Cardiac muscle cell (in vitro differentiated cells and primary cell): ENCODE measurements around the gene NMRK2. TPM values are rescaled to one million over a fixed set of nuclear protein-coding genes. Genes with fewer than 3 reads are reported as not detected.
A peak's percentile ranks its signal among the peaks of the same experiment; 100 is the strongest.

Experiments used
- DNase-seq, 2 donors: peaks; one replicate each; pipeline versions ENCODE4 v3.0.0 to v3.0.0-alpha.2; 2010 to 2017; ENCODE audit warnings: low read depth in 1 of 2, low spot score in 1 of 2
- H3K27ac ChIP-seq: fragments of 200-600 bp; sonication (generic); 2 replicates; pipeline ENCODE4 v1.5.1; 2016
- H3K27me3 ChIP-seq: fragments of 200-600 bp; sonication (generic); 2 replicates; pipeline ENCODE4 v1.6.0; 2016; ENCODE audit warnings: control low read depth
- H3K36me3 ChIP-seq: fragments of 200-600 bp; sonication (generic); 2 replicates; pipeline ENCODE4 v1.5.1; 2016; ENCODE audit warnings: control low read depth
- H3K4me1 ChIP-seq: fragments of 200-600 bp; sonication (generic); 2 replicates; pipeline ENCODE4 v1.8.1; 2017; ENCODE audit warnings: low read depth, mild to moderate bottlenecking, mixed run types
- H3K4me3 ChIP-seq: fragments of 200-600 bp; sonication (generic); 2 replicates; pipeline ENCODE4 v1.5.1; 2016; ENCODE audit warnings: mild to moderate bottlenecking
- H3K9me3 ChIP-seq: fragments of 200-600 bp; sonication (generic); 2 replicates; pipeline ENCODE4 v1.5.1; 2017; ENCODE audit warnings: low read depth, mild to moderate bottlenecking, control low read depth
- CTCF ChIP-seq: IDR thresholded peaks from 2 replicates; pipeline ENCODE4 v1.5.1; 2012; ENCODE audit warnings: low read depth, mild to moderate bottlenecking, low read length
- polyA plus RNA-seq: library from polyadenylated mRNA; unstranded; fragments of >200 nt; fragmentation: Nextera tagmentation; extraction: Ambion mirVana; gene quantifications from 2 replicates; pipeline ENCODE4 v1.2.1, GENCODE V29; 2016
- total RNA-seq: library from RNA; depleted of rRNA; stranded (reverse); fragments of >200 nt; gene quantifications from 2 replicates; pipeline ENCODE4 v1.2.3, GENCODE V29; 2016

Gene NMRK2
- total and polyA plus RNA-seq, 2 experiments from 2014 or later = 32.9 to 39.4 TPM

- TF ChIP-seq CTCF = no peak
- Histone ChIP-seq H3K9me3 (no peaks in the 10 kb centered on the region), H3K36me3 (peaks cover 69% of the 10 kb centered on the region), H3K27ac (no peak overlapping the region), H3K27me3 (no peaks in the 10 kb centered on the region), H3K4me1 (peaks cover 9% of the 10 kb centered on the region), H3K4me3 (no peak overlapping the region)
- no peak for DNase-seq
Measured at GRCh38 chr19:3981736-3982681, 49.1 kb downstream of the NMRK2 start.

- Histone ChIP-seq H3K27ac (no peak overlapping the region), H3K4me3 (no peak overlapping the region), H3K36me3 (peaks cover 60% of the 10 kb centered on the region), H3K4me1 (peaks cover 9% of the 10 kb centered on the region), H3K27me3 (no peaks in the 10 kb centered on the region), H3K9me3 (no peaks in the 10 kb centered on the region)
- DNase-seq = peak in 1 of 2 donors; percentile 47
- TF ChIP-seq CTCF = no peak
Measured at GRCh38 chr19:3982701-3983541, 50.1 kb downstream of the NMRK2 start.

- H3K4me3 ChIP-seq = peak overlapping the region; percentile 85
- no peak for DNase-seq
- H3K9me3 ChIP-seq = no peaks in the 10 kb centered on the region
- TF ChIP-seq CTCF = no peak
- peaks cover 54% of the 10 kb centered on the region for H3K36me3 ChIP-seq
- no peaks in the 10 kb centered on the region for H3K27me3 ChIP-seq
- H3K4me1 ChIP-seq = peaks cover 9% of the 10 kb centered on the region
- H3K27ac ChIP-seq = peak overlapping the region; percentile 14
Measured at GRCh38 chr19:3983542-3983914, 50.7 kb downstream of the NMRK2 start.

DNA sequence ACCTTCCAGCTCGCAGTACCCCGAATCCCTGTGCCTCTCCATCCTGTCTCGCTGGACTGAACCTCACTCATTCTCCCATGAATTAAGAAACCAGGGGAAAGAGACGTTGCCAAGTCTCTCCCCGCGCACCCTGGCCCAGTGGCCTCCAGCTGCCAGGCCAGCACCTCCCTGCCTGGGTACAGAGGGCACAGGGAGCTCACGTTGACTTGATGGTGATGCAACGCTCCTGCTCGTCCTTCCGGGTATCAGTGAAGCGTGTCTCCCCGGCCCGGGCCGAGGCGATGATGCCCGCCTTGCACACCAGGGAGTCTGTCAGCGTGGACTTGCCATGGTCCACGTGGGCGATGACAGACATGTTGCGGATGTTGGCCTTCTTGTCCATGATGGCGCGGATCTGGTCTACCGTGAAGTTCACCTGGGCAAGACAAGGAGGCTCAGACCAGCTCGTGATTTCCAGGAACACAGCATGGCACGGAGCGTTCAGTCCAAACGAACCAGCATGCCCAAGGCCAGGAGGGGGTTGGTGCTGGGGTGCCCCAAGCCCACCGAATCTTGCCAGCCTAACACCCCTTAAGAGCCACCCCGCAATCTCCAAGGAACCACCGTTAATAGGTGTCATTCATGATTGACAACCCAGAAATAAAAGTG is 51.2 kb downstream of the NMRK2 start:
- Histone ChIP-seq H3K27me3 (no peaks in the 10 kb centered on the region), H3K36me3 (peaks cover 50% of the 10 kb centered on the region), H3K4me1 (peaks cover 9% of the 10 kb centered on the region), H3K9me3 (no peaks in the 10 kb centered on the region), H3K27ac (peak overlapping the region; percentile 14), H3K4me3 (peak overlapping the region; percentile 85)
- no peak for TF ChIP-seq CTCF
- DNase-seq = peak in 1 of 2 donors; percentile 60

GRCh38 chr19:3984584-3984907 is 51.7 kb downstream of the NMRK2 start:
- H3K27me3 ChIP-seq = no peaks in the 10 kb centered on the region
- no peak for TF ChIP-seq CTCF
- peak overlapping the region; percentile 85 for H3K4me3 ChIP-seq
- DNase-seq = no peak
- H3K4me1 ChIP-seq = peaks cover 9% of the 10 kb centered on the region
- H3K36me3 ChIP-seq = peaks cover 45% of the 10 kb centered on the region
- H3K9me3 ChIP-seq = no peaks in the 10 kb centered on the region
- H3K27ac ChIP-seq = peak overlapping the region; percentile 91
